ENCODE data around the gene HEBP1.

HEBP1 gene

DNA sequence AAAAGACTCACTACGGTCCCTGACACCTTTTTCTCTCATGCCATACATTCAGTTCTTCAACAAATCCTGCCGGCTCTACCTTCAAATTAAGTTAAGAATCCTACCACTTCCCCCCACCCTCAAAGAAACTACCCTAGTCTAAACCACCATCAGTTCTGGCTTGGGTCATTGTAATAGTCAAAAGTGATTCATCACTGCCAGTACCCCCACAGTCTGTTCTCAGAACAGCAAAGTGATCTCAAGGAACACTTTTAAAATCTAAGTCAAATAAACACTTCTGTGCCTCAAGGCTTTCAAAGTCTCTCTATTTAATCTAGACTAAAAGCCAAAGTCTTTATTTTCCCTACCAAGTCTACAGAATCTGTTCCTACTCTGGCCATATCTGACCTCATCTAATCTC lies 32.1 kb upstream of the HEBP1 start:
- no peak overlapping the region for H3K4me3 ChIP-seq (ENCODE audit: low read depth, low read length)
- DNase-seq (ENCODE audit: low read depth): no peak
- TF ChIP-seq, protein P1, sequence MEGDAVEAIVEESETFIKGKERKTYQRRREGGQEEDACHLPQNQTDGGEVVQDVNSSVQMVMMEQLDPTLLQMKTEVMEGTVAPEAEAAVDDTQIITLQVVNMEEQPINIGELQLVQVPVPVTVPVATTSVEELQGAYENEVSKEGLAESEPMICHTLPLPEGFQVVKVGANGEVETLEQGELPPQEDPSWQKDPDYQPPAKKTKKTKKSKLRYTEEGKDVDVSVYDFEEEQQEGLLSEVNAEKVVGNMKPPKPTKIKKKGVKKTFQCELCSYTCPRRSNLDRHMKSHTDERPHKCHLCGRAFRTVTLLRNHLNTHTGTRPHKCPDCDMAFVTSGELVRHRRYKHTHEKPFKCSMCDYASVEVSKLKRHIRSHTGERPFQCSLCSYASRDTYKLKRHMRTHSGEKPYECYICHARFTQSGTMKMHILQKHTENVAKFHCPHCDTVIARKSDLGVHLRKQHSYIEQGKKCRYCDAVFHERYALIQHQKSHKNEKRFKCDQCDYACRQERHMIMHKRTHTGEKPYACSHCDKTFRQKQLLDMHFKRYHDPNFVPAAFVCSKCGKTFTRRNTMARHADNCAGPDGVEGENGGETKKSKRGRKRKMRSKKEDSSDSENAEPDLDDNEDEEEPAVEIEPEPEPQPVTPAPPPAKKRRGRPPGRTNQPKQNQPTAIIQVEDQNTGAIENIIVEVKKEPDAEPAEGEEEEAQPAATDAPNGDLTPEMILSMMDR (IDR thresholded peaks at IDR 0.05; ENCODE audit: control insufficient read depth, extremely low read depth, insufficient read depth): no peak

DNA sequence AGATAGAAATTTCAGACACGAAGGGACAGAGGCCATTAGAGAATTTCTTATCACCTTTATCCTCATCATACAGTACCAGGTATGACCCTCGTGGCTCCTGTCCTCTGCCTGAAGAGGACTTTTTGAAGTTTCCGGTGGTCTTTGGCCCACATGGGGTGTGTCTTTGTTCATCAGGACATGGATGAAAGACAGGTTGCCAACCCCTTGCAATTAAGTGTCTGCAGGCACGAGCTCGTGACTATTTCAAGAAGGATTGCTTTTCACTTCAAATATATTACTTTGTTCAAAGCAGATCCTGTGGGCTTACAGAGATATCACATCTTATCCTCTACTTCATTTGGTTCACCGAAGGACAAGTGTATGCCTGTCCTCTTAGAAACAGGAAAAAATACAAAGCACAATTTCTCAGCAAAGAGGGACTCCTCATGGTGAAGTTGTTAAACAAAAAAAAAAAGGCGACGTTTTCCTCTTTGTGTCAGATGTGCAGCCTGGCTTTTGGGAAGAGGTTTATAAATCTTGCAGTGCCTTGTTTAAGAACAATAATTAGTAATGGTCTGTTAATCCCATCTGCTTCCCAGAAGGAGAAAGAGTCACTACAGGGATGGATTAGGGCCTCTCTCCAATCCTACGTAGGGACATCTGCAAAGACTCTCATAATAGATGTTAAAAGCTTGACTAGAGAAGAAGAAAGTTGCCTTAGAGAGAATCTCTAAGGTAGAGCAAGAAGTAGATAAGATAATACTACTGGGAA lies 30.7 kb upstream of the HEBP1 start:
- TF ChIP-seq, protein P1 (IDR thresholded peaks at IDR 0.05; ENCODE audit: control insufficient read depth, extremely low read depth, insufficient read depth): no peak
- H3K4me3 ChIP-seq (ENCODE audit: low read depth, low read length): no peak overlapping the region

DNA sequence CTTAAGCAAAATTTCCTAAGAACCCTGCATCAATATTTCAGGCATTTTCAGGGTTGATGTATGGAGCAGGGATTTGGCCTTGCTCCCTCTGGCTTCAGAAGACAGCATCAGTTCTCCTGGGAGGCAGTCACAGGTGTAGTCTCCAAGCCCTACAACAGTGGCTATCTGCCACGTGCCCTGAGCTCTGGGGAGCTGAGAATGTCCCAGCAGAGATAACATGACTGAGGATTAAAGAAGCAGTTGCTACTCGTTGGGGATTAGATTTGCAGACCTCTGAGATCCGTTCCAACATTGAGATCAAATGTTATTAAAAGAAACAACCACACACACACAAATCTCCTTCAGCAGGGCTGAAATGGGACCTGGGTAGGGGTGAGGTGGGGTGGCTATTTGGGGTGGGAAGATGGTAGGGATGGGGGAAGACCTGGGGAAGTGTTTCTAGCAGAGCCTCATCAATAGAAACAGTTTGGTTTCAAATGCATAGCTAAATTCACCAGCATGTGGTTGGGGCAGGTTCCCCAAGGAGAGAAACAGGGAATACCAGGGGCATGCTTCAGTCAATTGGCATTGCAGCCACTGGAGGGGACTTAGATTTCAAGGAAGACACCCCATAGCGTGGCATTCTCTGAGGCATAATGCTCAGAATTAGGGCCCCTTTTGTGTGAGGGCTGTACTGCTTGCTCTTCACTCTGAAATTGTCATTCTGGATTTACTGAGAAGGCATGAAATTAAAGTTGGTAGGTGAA lies 28.9 kb upstream of the HEBP1 start:
- H3K4me3 ChIP-seq (ENCODE audit: low read depth, low read length): no peak overlapping the region
- TF ChIP-seq, protein P1 (IDR thresholded peaks at IDR 0.05; ENCODE audit: control insufficient read depth, extremely low read depth, insufficient read depth): no peak
- DNase-seq (ENCODE audit: low read depth): no peak

More for the DNA sequence above, 30.7 kb upstream of the HEBP1 start:
- no peak for DNase-seq (ENCODE audit: low read depth)

DNA sequence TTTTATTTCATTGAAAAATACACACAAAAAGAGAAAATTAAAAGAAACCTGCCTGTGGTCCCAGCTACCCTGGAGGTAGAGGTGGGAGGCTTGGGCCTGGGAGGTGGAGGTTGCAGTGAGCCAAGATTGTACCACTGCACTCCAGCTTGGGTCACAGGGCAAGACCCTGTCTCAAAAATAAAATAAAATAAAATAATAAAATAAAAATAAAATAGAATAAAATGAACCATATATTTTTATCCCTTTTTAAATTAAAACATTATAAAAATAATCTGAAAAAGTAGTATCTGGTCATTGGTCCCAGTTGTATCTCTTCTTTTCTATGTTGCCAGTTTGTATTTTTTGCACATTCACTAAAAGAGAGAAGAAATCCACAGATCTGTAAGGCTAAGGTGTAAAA lies 27.4 kb upstream of the HEBP1 start:
- TF ChIP-seq, protein P1 (IDR thresholded peaks at IDR 0.05; ENCODE audit: control insufficient read depth, extremely low read depth, insufficient read depth): no peak
- DNase-seq (ENCODE audit: low read depth): no peak
- no peak overlapping the region for H3K4me3 ChIP-seq (ENCODE audit: low read depth, low read length)

DNA sequence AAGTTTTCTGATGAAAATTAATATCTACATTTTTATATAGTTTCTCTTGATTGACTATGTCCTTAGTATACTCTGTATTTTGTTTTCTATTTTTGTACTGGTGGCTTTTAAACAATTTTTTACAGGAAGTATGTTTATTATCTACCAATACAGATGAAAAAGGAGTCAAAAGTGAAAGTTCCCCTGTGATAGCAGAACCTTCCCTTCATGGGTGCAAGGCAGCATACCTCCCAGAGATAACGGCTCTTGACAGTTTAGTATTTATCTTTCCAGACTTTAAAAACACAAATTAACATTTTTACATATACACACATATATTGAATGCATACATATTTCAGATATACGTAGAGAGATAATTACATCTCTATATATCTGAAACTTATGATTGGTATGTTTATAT lies 27.0 kb upstream of the HEBP1 start:
- TF ChIP-seq, protein P1 (IDR thresholded peaks at IDR 0.05; ENCODE audit: control insufficient read depth, extremely low read depth, insufficient read depth): no peak
- no peak for DNase-seq (ENCODE audit: low read depth)
- no peak overlapping the region for H3K4me3 ChIP-seq (ENCODE audit: low read depth, low read length)

DNA sequence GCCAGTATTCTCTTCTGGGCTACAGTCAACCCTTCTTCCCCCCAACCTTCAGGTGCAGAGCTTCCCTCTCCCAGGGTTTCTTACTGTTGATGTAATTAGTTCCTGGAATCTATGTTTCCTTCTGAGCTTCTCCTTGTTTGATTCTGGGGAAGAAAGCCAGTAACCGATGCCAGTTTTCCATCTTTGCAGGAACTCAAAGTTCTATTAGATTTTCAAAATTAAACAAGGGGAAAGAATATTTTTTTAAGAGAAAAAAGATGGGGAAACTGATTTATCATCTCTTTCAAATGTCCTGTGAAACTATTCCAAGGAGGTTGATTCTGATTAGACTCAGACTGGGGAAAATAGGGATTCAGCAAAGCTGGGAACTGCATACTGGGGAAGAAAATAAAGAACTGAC lies 26.2 kb upstream of the HEBP1 start:
- TF ChIP-seq, protein P1 (IDR thresholded peaks at IDR 0.05; ENCODE audit: control insufficient read depth, extremely low read depth, insufficient read depth): no peak
- H3K4me3 ChIP-seq (ENCODE audit: low read depth, low read length): no peak overlapping the region
- DNase-seq (ENCODE audit: low read depth): no peak
